ENCODE results near the gene CAMSAP1.

The CAMSAP1 gene

DNA sequence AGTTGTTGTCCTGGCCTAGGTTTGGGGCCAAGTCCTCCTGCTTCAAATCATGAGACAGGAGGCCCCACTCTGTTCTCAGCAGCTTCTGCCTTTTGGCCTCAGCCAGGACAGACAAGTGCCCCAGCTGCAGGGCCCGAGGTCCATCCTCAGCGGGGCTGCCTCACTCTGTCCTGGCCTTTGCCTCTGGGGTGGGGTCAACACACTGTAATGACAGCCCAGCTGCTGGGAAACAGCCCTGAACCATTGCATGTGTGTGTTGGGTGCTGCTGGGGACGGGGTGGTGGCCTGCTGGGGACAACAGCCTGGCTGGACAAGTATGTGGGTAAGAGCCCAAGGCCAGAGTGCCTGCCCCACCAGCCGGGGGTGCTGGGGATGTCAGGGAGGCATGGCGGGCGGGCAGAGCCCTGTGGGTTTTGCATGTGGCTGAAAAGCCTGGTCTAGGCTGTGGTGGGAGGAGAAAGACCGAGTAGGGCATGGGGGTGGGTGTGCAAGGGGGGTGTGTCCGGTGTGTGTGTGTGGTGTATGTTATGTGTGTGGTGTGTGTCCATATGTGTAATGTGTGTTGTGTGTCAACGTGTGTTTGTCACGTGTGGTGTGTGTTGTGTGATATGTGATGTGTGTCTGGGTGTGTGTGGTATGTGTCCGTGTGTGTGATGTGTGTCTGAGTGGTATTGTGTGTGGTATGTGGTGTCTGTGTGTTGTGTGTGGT is 133.7 kb downstream of the CAMSAP1 start:
- H3K27ac Mint-ChIP-seq, result no peak overlapping the region
- no peaks in the 10 kb centered on the region for H3K36me3 Mint-ChIP-seq (ENCODE audit: low read depth)
- H3K27me3 Mint-ChIP-seq (ENCODE audit: low read depth), result peaks cover 3% of the 10 kb centered on the region
- H3K4me3 Mint-ChIP-seq, result no peak overlapping the region
- H3K4me1 Mint-ChIP-seq, result no peaks in the 10 kb centered on the region
- H3K9me3 Mint-ChIP-seq, result no peaks in the 10 kb centered on the region
- TF ChIP-seq, protein P1, sequence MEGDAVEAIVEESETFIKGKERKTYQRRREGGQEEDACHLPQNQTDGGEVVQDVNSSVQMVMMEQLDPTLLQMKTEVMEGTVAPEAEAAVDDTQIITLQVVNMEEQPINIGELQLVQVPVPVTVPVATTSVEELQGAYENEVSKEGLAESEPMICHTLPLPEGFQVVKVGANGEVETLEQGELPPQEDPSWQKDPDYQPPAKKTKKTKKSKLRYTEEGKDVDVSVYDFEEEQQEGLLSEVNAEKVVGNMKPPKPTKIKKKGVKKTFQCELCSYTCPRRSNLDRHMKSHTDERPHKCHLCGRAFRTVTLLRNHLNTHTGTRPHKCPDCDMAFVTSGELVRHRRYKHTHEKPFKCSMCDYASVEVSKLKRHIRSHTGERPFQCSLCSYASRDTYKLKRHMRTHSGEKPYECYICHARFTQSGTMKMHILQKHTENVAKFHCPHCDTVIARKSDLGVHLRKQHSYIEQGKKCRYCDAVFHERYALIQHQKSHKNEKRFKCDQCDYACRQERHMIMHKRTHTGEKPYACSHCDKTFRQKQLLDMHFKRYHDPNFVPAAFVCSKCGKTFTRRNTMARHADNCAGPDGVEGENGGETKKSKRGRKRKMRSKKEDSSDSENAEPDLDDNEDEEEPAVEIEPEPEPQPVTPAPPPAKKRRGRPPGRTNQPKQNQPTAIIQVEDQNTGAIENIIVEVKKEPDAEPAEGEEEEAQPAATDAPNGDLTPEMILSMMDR (IDR thresholded peaks at IDR 0.05; ENCODE audit: unreplicated experiment in 3 of 3), result no peak

DNA sequence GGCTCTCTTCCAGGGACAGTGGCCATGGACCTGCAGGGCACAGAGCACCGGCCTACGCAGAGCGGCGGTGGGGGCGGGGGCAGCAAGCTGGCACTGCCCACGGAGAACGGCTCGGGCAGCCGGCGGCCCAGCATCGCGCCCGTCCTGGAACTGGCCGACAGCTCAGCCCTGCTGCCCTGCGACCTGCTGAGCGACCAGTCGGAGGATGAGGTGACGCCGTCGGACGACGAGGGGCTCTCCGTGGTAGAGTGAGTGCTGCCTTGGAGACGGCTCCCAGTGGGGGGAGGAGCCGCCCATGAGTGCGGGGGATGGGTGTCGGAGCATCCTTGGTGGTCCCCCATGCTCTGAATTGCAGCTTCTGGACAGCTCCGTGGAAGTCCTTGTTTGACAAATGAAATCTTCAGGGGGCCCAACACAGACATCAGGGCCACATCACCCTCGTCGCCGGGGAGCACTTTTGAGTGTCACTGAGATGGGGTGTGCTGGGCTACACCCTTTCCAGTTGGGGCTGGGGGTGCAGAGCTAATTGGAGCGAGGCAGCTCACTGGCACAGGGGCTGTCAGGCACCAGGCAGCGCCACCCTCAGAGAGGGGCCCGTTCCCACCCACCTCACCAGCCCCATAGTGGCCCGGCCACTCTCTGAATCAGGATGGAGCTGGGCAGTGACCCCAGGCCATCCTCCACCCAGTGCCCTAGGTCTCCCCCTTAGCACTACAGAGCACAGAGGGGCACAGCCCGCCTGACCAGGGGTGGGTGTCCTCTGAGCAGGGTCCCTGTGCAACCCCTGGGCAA is 134.4 kb downstream of the CAMSAP1 start:
- H3K36me3 Mint-ChIP-seq (ENCODE audit: low read depth), result no peaks in the 10 kb centered on the region
- peaks cover 3% of the 10 kb centered on the region for H3K27me3 Mint-ChIP-seq (ENCODE audit: low read depth)
- no peaks in the 10 kb centered on the region for H3K4me1 Mint-ChIP-seq
- no peak overlapping the region for H3K4me3 Mint-ChIP-seq
- TF ChIP-seq, protein P1 (IDR thresholded peaks at IDR 0.05; ENCODE audit: unreplicated experiment in 3 of 3), result no peak
- H3K9me3 Mint-ChIP-seq, result no peaks in the 10 kb centered on the region
- no peak overlapping the region for H3K27ac Mint-ChIP-seq

DNA sequence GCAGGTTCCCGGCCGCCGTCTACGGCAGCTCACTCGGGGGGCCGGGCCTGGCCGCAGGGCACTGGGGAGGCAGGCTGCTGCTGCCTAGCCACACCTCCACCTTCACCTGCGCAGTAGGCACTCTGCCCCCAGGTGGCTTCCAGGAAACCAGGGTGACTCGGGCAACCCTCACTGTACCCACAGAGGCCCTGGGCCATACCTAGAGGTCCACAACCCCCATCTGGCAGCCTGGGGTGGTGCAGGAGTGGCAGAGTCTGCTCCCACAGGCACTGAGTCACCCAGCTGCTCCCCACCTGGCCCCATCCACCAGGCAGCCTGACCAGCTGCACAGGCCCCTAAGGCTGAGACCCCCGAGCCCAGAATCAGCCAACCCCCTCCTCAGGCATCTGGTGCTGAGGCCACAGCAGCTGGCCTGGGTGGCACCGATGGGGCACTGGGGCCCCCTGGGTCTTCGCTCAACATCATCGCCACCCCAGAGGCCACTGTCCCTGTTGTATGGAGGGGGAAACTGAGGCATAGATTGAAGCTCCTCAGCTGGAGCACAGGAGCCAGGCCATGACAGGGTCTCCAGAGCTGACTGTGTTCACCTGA is 135.2 kb downstream of the CAMSAP1 start:
- peaks cover 3% of the 10 kb centered on the region for H3K27me3 Mint-ChIP-seq (ENCODE audit: low read depth)
- H3K9me3 Mint-ChIP-seq, result no peaks in the 10 kb centered on the region
- no peaks in the 10 kb centered on the region for H3K36me3 Mint-ChIP-seq (ENCODE audit: low read depth)
- no peak overlapping the region for H3K27ac Mint-ChIP-seq
- no peak overlapping the region for H3K4me3 Mint-ChIP-seq
- no peaks in the 10 kb centered on the region for H3K4me1 Mint-ChIP-seq
- TF ChIP-seq, protein P1 (IDR thresholded peaks at IDR 0.05; ENCODE audit: unreplicated experiment in 3 of 3), result no peak

GRCh38 chr9:135771401-135772051 is 135.8 kb downstream of the CAMSAP1 start:
- H3K4me3 Mint-ChIP-seq, result no peak overlapping the region
- TF ChIP-seq, protein P1 (IDR thresholded peaks at IDR 0.05; ENCODE audit: unreplicated experiment in 3 of 3), result no peak
- peaks cover 3% of the 10 kb centered on the region for H3K9me3 Mint-ChIP-seq
- no peaks in the 10 kb centered on the region for H3K4me1 Mint-ChIP-seq
- H3K27me3 Mint-ChIP-seq (ENCODE audit: low read depth), result peaks cover 3% of the 10 kb centered on the region
- no peaks in the 10 kb centered on the region for H3K36me3 Mint-ChIP-seq (ENCODE audit: low read depth)
- no peak overlapping the region for H3K27ac Mint-ChIP-seq

DNA sequence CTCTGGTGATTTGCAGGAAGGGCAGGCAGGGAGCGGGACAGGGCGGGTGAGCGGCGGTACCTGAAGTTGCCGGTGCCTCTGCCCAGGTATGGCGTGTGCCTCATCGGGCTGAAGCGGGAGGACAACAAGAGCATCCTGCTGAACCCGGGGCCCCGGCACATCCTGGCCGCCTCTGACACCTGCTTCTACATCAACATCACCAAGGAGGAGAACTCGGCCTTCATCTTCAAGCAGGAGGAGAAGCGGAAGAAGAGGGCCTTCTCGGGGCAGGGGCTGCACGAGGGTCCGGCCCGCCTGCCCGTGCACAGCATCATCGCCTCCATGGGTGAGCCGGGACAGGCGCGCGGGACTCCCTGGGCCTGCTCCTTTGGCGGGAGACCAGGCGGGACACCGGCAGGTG is 136.6 kb downstream of the CAMSAP1 start:
- Mint-ChIP-seq H3K27ac (no peak overlapping the region), H3K27me3 (ENCODE audit: low read depth) (peaks cover 8% of the 10 kb centered on the region), H3K4me3 (no peak overlapping the region), H3K36me3 (ENCODE audit: low read depth) (no peaks in the 10 kb centered on the region), H3K4me1 (no peaks in the 10 kb centered on the region), H3K9me3 (peaks cover 10% of the 10 kb centered on the region)
- TF ChIP-seq, protein P1 (IDR thresholded peaks at IDR 0.05; ENCODE audit: unreplicated experiment in 3 of 3), result no peak
